ENCODE results near the gene PKMYT1. TPM values are rescaled to one million over a fixed set of nuclear protein-coding genes. Genes with fewer than 3 reads are reported as not detected.
A peak's percentile ranks its signal among the peaks of the same experiment; 100 is the strongest.

The PKMYT1 gene
- total and polyA plus RNA-seq, 9 of the 15 experiments (the other 6 are each of a cell fraction or from before 2014, with no cell fraction given): 8.7 to 201 (median 37.8) TPM

- peak; percentile 97 for TF ChIP-seq CEBPG (CRISPR knock-in tag; IDR thresholded peaks at IDR 0.05)
- 0 out of 4 replicates have a peak, but pooled peaks of 1 of the 2 experiments have one; percentile 17 for TF ChIP-seq CEBPG (tag; conservative IDR thresholded peaks at IDR 0.05 in 1 of 2, IDR thresholded peaks at IDR 0.05 in 1 of 2)
- TF ChIP-seq FOXM1 (IDR thresholded peaks at IDR 0.05; ENCODE audit: low read depth): no peak
- TF ChIP-seq FOXM1 (CRISPR knock-in tag; IDR thresholded peaks at IDR 0.05; ENCODE audit: low read depth): peak; percentile 72; the same call in 1 of the 2 replicates
- TF ChIP-seq RBM39 (optimal IDR thresholded peaks at IDR 0.05; ENCODE audit: low read depth, low read length): peak; percentile 37
- TF ChIP-seq THAP12 (CRISPR knock-in tag; IDR thresholded peaks at IDR 0.05): peak; percentile 71
- TF ChIP-seq SIN3B (IDR thresholded peaks at IDR 0.05; ENCODE audit: low read depth): peak; percentile 62; the same call in 1 of the 2 replicates
- peak; percentile 29; the same call in 1 of the 2 replicates for TF ChIP-seq HBP1 (CRISPR knock-in tag; IDR thresholded peaks at IDR 0.05)
- TF ChIP-seq SMAD1 (IDR thresholded peaks at IDR 0.05; ENCODE audit: low read depth, low read length, partially characterized antibody): peak; percentile 79
- no peak for TF ChIP-seq BRF1 (IDR thresholded peaks at IDR 0.05; ENCODE audit: borderline replicate concordance, extremely low read depth, insufficient read length)
- TF ChIP-seq GTF2A2 (tag; IDR thresholded peaks at IDR 0.05): no peak
- no peak for TF ChIP-seq E2F4 (CRISPR knock-in tag; IDR thresholded peaks at IDR 0.05; ENCODE audit: low read depth)
- no peak; the same call in 1 of the 2 replicates for TF ChIP-seq ILF3 (IDR thresholded peaks at IDR 0.05; ENCODE audit: borderline replicate concordance)
- peak in 1 of 2 experiments; percentile 74; a peak in 2 of 4 replicates for TF ChIP-seq KDM4B (IDR thresholded peaks at IDR 0.05; ENCODE audit: borderline replicate concordance in 2 of 2, low read depth in 1 of 2)
- peak; percentile 72; the same call in 1 of the 2 replicates for TF ChIP-seq E2F3 (CRISPR knock-in tag; IDR thresholded peaks at IDR 0.05)
- peak; percentile 46; the same call in 1 of the 2 replicates for TF ChIP-seq HDAC6 (IDR thresholded peaks at IDR 0.05; ENCODE audit: low read depth, low read length)
- TF ChIP-seq HNRNPK (IDR thresholded peaks at IDR 0.05; ENCODE audit: low read depth, low read length, poor library complexity, severe bottlenecking): no peak
- no peak for TF ChIP-seq MLX (CRISPR knock-in tag; conservative IDR thresholded peaks at IDR 0.05)
These were observed 43.6 kb upstream of the PKMYT1 start, which contains the start of the genes HCFC1R1 and THOC6 (continued) for GRCh38 chr16:3023669-3024478.
